Activated T-helper 17 cell treated with anti-CD3 and anti-CD28 coated beads, Interleukin-2, amount 50 U/mL, for 72 hours (primary cell): Measurements from ENCODE around the gene IL17REL. TPM values are rescaled to one million over a fixed set of nuclear protein-coding genes. Genes with fewer than 3 reads are reported as not detected.

Experiments used
- ATAC-seq: fragments of 150-1000 bp; cut with Tn5 transposase; replicated peaks from 2 replicates; pipeline ENCODE4 v1.10.0; 2021; ENCODE audit warnings: mild to moderate bottlenecking, moderate library complexity
- H3K27ac Mint-ChIP-seq: one replicate; pipeline ENCODE4 v1.8.0; 2022; ENCODE audit warnings: mixed read lengths
- H3K27me3 Mint-ChIP-seq: one replicate; pipeline ENCODE4 v1.8.0; 2022; ENCODE audit warnings: mixed read lengths
- H3K36me3 Mint-ChIP-seq: one replicate; pipeline ENCODE4 v1.8.0; 2022; ENCODE audit warnings: low read depth, mild to moderate bottlenecking, mixed read lengths
- H3K4me1 Mint-ChIP-seq: one replicate; pipeline ENCODE4 v1.8.0; 2022; ENCODE audit warnings: mixed read lengths
- H3K4me3 Mint-ChIP-seq: one replicate; pipeline ENCODE4 v1.8.0; 2022; ENCODE audit warnings: mild to moderate bottlenecking, mixed read lengths
- H3K9me3 Mint-ChIP-seq: one replicate; pipeline ENCODE4 v1.8.0; 2022; ENCODE audit warnings: mixed read lengths
- total RNA-seq, 2 donors: library from RNA; stranded (reverse); gene quantifications; one replicate each; pipeline ENCODE4 v1.2.3, GENCODE V29; 2022

IL17REL gene
- total RNA-seq, 2 donors from 2014 or later, result 0.09 to 0.42 TPM

DNA sequence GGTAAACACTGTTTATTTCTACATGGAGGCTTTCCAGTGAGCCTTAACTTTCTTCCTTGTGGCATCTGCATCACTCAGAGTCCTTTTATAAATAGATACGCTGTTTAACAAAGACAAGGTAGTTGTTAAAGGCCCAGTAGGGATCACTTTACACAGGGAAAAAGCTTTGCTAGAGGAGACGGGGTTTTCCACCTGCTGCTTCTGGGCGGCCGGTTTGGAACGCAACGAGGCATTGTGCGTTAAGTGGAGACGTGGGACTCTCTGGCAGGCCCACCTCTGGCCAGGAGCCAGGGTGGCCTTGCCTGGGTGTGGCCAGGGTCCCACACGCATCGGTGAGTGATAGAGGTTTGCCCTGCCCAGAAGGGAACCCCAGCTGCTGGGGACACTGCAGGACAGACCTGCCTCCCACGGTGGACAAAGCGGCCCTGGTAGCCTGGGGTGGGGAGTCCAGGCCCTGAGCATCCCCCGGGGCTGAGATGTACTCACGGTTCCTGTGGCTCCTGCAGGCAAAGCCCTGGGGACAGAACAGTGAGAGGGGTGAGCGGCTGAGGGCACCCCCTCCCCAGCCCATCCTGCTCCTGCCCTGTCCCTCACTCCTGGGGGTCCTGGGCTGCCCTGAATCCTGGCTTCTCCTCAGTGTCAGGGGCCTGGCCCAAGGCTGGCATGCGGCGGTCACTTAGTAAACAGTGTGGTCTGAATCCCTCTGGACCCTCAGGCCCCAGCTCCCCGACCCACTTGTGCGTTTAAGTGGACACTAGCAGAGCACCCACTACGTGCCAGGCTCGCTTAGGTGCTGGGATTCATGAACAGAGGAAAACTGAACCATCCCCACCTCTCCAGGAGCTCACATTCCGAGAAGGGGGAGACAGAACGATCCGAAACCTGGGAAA lies 4.2 kb downstream of the IL17REL start:
- no peak overlapping the region for H3K4me3 Mint-ChIP-seq
- H3K36me3 Mint-ChIP-seq, result no peaks in the 10 kb centered on the region
- H3K4me1 Mint-ChIP-seq, result peaks cover 14% of the 10 kb centered on the region
- no peak overlapping the region for H3K27ac Mint-ChIP-seq
- peaks cover 13% of the 10 kb centered on the region for H3K27me3 Mint-ChIP-seq
- H3K9me3 Mint-ChIP-seq, result no peaks in the 10 kb centered on the region
- ATAC-seq, result no peak

GRCh38 chr22:50007057-50007511 lies 5.5 kb downstream of the IL17REL start:
- Mint-ChIP-seq H3K4me1 (peaks cover 14% of the 10 kb centered on the region), H3K4me3 (no peak overlapping the region), H3K9me3 (no peaks in the 10 kb centered on the region), H3K36me3 (no peaks in the 10 kb centered on the region), H3K27me3 (peaks cover 13% of the 10 kb centered on the region), H3K27ac (no peak overlapping the region)
- ATAC-seq, result no peak

GRCh38 chr22:50004918-50005317 lies 7.6 kb downstream of the IL17REL start:
- peaks cover 4% of the 10 kb centered on the region for H3K27me3 Mint-ChIP-seq
- ATAC-seq, result peak; percentile 77
- H3K27ac Mint-ChIP-seq, result peak overlapping the region; percentile 79
- no peaks in the 10 kb centered on the region for H3K9me3 Mint-ChIP-seq
- no peaks in the 10 kb centered on the region for H3K36me3 Mint-ChIP-seq
- H3K4me1 Mint-ChIP-seq, result peaks cover 6% of the 10 kb centered on the region
- peak overlapping the region; percentile 60 for H3K4me3 Mint-ChIP-seq

GRCh38 chr22:50002791-50003190 lies 9.8 kb downstream of the IL17REL start:
- no peaks in the 10 kb centered on the region for H3K36me3 Mint-ChIP-seq
- no peak overlapping the region for H3K27ac Mint-ChIP-seq
- no peak overlapping the region for H3K4me3 Mint-ChIP-seq
- peaks cover 4% of the 10 kb centered on the region for H3K27me3 Mint-ChIP-seq
- peaks cover 6% of the 10 kb centered on the region for H3K4me1 Mint-ChIP-seq
- no peak for ATAC-seq
- H3K9me3 Mint-ChIP-seq, result no peaks in the 10 kb centered on the region

DNA sequence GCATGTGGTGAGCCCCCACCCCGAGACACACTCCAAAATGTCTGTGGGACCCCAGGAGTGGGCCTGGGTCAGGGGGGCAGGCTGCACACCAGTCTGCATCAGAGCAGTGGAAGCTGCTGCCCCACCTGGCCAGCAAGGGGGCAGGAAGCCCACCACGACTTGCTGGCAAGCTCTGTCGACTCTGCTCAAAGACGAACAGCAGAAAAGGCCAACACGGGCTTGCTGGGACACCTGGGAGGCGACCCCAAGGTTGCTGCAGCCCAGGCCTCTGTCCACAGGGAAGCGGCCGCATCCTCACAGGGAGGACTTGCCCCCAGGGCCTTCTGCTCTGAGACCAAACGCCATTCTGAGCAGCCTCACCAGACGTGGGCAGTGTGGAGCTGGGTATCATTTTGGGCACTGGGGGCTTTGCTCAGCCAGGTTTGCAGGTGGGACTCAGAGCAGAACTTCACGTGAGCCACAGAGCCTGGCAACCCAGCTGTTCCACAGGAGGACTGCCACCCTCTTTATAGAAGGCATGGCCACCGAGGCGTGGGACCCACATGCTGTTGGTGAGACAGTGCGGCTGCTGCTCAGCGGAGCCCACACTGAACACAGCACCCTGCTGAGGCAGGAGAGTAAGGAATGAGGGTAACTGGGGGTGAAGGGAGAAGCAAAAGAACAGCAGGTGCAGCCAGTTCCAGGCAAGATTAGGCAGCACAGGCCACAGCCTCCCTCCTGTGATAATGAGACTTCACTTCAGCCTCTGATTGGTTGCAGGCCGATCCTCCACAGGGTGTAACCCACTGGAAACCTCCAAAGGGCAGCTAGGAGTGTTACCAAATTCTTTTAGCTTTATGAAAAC lies 11.0 kb downstream of the IL17REL start:
- Mint-ChIP-seq H3K27me3 (peaks cover 4% of the 10 kb centered on the region), H3K4me1 (peaks cover 6% of the 10 kb centered on the region), H3K9me3 (no peaks in the 10 kb centered on the region), H3K4me3 (no peak overlapping the region), H3K27ac (no peak overlapping the region), H3K36me3 (no peaks in the 10 kb centered on the region)
- no peak for ATAC-seq

GRCh38 chr22:50000587-50001387 lies 11.8 kb downstream of the IL17REL start:
- no peak overlapping the region for H3K27ac Mint-ChIP-seq
- H3K9me3 Mint-ChIP-seq, result no peaks in the 10 kb centered on the region
- H3K27me3 Mint-ChIP-seq, result peaks cover 4% of the 10 kb centered on the region
- H3K4me3 Mint-ChIP-seq, result no peak overlapping the region
- ATAC-seq, result no peak
- no peaks in the 10 kb centered on the region for H3K36me3 Mint-ChIP-seq
- H3K4me1 Mint-ChIP-seq, result peaks cover 6% of the 10 kb centered on the region

- peaks cover 4% of the 10 kb centered on the region for H3K27me3 Mint-ChIP-seq
- no peaks in the 10 kb centered on the region for H3K36me3 Mint-ChIP-seq
- H3K4me3 Mint-ChIP-seq, result no peak overlapping the region
- ATAC-seq, result no peak
- peaks cover 2% of the 10 kb centered on the region for H3K4me1 Mint-ChIP-seq
- H3K27ac Mint-ChIP-seq, result no peak overlapping the region
- H3K9me3 Mint-ChIP-seq, result no peaks in the 10 kb centered on the region
Measured at GRCh38 chr22:49999946-50000586, 12.5 kb downstream of the IL17REL start.

DNA sequence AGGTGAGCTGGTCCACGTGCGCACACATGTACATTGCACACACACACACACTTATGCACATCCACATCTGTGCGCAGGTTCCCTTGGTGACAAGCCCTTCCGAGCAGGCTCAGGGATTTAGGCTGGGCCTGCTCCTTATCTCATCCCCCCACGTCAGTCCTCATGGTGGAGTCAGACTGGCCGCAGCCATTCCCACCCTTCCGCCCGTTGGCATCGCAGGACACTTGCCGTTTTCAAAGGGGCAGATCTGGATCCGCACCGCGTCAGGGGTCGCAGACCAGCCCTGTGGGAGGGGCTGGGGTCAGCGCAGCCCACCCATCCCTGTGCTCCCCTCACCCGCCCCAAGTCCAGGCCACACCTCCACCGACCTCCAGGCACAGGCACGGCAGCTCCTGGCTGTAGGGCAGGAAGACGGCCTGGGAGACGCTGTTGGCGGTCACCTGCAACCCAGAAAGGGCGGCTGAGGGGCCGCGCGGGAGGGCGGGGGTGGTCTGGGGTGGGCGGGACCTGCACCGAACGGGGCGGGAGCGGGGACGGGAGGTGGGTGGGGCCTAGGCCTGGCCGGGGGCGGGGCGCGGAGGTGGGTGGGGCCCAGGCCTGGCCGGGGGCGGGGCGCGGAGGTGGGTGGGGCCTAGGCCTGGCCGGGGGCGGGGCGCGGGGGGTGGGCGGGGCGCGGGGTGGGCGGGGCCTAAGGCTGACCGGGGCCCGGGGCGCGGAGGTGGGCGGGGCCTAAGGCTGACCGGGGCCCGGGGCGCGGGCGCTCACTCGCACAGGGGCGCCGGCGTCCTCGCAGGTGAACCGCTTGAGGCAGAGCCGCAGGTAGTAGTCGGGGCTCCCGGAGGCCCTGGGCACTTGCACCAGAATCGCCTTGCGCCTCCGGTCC lies 13.3 kb downstream of the IL17REL start:
- ATAC-seq, result peak; percentile 34
- no peak overlapping the region for H3K27ac Mint-ChIP-seq
- peaks cover 4% of the 10 kb centered on the region for H3K27me3 Mint-ChIP-seq
- H3K9me3 Mint-ChIP-seq, result no peaks in the 10 kb centered on the region
- H3K36me3 Mint-ChIP-seq, result no peaks in the 10 kb centered on the region
- H3K4me1 Mint-ChIP-seq, result no peaks in the 10 kb centered on the region
- no peak overlapping the region for H3K4me3 Mint-ChIP-seq

DNA sequence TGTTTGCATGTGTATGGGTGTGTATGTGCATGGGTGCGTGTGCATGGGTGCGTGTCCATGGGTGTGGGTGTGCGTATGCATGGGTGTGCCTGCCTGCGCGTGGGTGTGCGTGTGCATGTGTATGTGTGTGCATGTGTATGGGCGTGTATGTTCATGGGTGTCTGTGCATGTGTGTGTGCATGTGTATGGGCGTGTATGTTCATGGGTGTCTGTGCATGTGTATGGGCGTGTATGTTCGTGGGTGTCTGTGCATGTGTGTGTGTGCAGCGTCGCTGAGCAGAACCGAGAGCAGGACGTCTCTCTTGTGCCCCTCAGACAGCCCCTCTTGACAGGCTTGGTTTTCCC lies 13.9 kb downstream of the IL17REL start:
- H3K4me3 Mint-ChIP-seq, result no peak overlapping the region
- no peaks in the 10 kb centered on the region for H3K36me3 Mint-ChIP-seq
- no peak overlapping the region for H3K27ac Mint-ChIP-seq
- H3K27me3 Mint-ChIP-seq, result peaks cover 2% of the 10 kb centered on the region
- no peaks in the 10 kb centered on the region for H3K4me1 Mint-ChIP-seq
- no peak for ATAC-seq
- no peaks in the 10 kb centered on the region for H3K9me3 Mint-ChIP-seq

DNA sequence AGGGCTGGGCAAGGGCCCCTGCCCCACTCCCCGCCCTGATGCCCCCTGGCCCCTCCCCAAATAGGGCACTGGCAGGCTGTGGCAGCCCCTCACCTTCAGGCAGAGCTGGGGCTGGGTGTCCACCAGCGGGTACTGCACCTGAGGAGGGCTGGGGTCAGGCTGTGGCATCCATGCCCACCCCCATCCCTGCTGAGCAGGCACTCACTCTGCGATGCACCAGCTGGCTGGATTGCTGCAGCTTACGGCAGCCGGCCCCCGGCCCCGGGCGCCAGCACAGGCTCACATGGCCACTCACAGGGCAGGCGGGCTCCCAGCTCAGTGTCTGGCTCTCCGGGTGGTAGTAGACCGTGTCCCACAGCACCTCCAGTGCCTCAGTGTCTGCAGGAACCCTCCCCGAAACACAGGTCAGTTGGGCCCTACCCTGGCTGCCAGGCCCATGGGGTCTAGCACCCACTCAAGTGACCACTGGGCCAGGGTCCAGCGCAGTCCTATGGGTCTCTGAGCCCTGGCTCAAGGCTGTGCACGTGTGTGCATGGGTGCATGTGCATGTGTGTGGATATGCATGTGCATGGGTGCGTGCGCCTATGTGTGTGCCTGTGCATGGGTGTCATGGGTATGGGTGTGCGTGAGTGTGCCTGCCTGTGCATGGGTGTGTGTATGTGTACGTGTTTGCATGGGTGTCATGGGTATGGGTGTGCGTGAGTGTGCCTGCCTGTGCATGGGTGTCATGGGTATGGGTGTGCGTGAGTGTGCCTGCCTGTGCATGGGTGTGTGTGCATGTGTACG lies 14.4 kb downstream of the IL17REL start:
- no peaks in the 10 kb centered on the region for H3K9me3 Mint-ChIP-seq
- no peaks in the 10 kb centered on the region for H3K36me3 Mint-ChIP-seq
- H3K27ac Mint-ChIP-seq, result no peak overlapping the region
- no peak overlapping the region for H3K4me3 Mint-ChIP-seq
- peaks cover 4% of the 10 kb centered on the region for H3K4me1 Mint-ChIP-seq
- no peak for ATAC-seq
- no peaks in the 10 kb centered on the region for H3K27me3 Mint-ChIP-seq

- no peak overlapping the region for H3K4me3 Mint-ChIP-seq
- no peak for ATAC-seq
- no peaks in the 10 kb centered on the region for H3K9me3 Mint-ChIP-seq
- H3K27me3 Mint-ChIP-seq, result no peaks in the 10 kb centered on the region
- no peak overlapping the region for H3K27ac Mint-ChIP-seq
- peaks cover 9% of the 10 kb centered on the region for H3K4me1 Mint-ChIP-seq
- H3K36me3 Mint-ChIP-seq, result no peaks in the 10 kb centered on the region
Measured at GRCh38 chr22:49997251-49997599, 15.3 kb downstream of the IL17REL start.

- H3K4me3 Mint-ChIP-seq, result no peak overlapping the region
- H3K27me3 Mint-ChIP-seq, result no peaks in the 10 kb centered on the region
- H3K36me3 Mint-ChIP-seq, result no peaks in the 10 kb centered on the region
- no peak overlapping the region for H3K27ac Mint-ChIP-seq
- H3K4me1 Mint-ChIP-seq, result peaks cover 9% of the 10 kb centered on the region
- no peaks in the 10 kb centered on the region for H3K9me3 Mint-ChIP-seq
- no peak for ATAC-seq
Measured at GRCh38 chr22:49996518-49997250, 15.9 kb downstream of the IL17REL start.
